Measurements from ENCODE around the gene TRPV3. TPM values are rescaled to one million over a fixed set of nuclear protein-coding genes. Genes with fewer than 3 reads are reported as not detected.

TRPV3 gene
- total and polyA plus RNA-seq, 4 donors = 0.04 to 0.38 (median 0.26) TPM

- no peak overlapping the region for H3K4me3 ChIP-seq (ENCODE audit: low read depth in 1 of 3, low read length in 3 of 3)
- DNase-seq (ENCODE audit: low spot score) = no peak
Observed at GRCh38 chr17:3590768-3591167, 33.2 kb upstream of the TRPV3 start.

More at GRCh38 chr17:3590768-3591167, 33.2 kb upstream of the TRPV3 start:
- Histone ChIP-seq H3K9ac (ENCODE audit: low read depth in 1 of 2, low read length in 2 of 2) (no peak overlapping the region), H3K4me1 (ENCODE audit: control insufficient read depth in 4 of 4, insufficient read depth in 4 of 4, low read length in 3 of 4) (no peaks in the 10 kb centered on the region), H3K9me3 (ENCODE audit: control insufficient read depth in 4 of 4, low read length in 3 of 4) (no peaks in the 10 kb centered on the region), H3K27me3 (ENCODE audit: control insufficient read depth in 4 of 4, insufficient read depth in 4 of 4, low read length in 3 of 4) (no peaks in the 10 kb centered on the region), H3K36me3 (ENCODE audit: control insufficient read depth in 4 of 4, insufficient read depth in 3 of 4, low read depth in 1 of 4, low read length in 3 of 4) (peaks cover 13 to 70% (median 30%) of the 10 kb centered on the region in 4 donors), H3K27ac (ENCODE audit: low read depth in 1 of 2, low read length in 2 of 2) (no peak overlapping the region)
- no peak for TF ChIP-seq GABPA (IDR thresholded peaks at IDR 0.05 in 1 of 2, conservative IDR thresholded peaks at IDR 0.05 in 1 of 2)
- TF ChIP-seq EGR1 (IDR thresholded peaks at IDR 0.05; ENCODE audit: low read depth in 2 of 2) = no peak
- no peak for TF ChIP-seq ATF3 (IDR thresholded peaks at IDR 0.05)
- TF ChIP-seq, protein P1, sequence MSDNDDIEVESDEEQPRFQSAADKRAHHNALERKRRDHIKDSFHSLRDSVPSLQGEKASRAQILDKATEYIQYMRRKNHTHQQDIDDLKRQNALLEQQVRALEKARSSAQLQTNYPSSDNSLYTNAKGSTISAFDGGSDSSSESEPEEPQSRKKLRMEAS (IDR thresholded peaks at IDR 0.05) = no peak
- TF ChIP-seq CTCF (IDR thresholded peaks at IDR 0.05; ENCODE audit: low read depth, low read length, missing input control) = no peak
- no peak for TF ChIP-seq HNF4A (conservative IDR thresholded peaks at IDR 0.05)
- no peak for TF ChIP-seq FOXA1 (IDR thresholded peaks at IDR 0.05)
- no peak for TF ChIP-seq RAD21 (IDR thresholded peaks at IDR 0.05)
- no peak for TF ChIP-seq NR2F2 (IDR thresholded peaks at IDR 0.05)
- no peak for TF ChIP-seq HNF4G (IDR thresholded peaks at IDR 0.05)
- no peak for TF ChIP-seq TAF1 (conservative IDR thresholded peaks at IDR 0.05)
- TF ChIP-seq REST (IDR thresholded peaks at IDR 0.05) = no peak
- TF ChIP-seq, protein P2, sequence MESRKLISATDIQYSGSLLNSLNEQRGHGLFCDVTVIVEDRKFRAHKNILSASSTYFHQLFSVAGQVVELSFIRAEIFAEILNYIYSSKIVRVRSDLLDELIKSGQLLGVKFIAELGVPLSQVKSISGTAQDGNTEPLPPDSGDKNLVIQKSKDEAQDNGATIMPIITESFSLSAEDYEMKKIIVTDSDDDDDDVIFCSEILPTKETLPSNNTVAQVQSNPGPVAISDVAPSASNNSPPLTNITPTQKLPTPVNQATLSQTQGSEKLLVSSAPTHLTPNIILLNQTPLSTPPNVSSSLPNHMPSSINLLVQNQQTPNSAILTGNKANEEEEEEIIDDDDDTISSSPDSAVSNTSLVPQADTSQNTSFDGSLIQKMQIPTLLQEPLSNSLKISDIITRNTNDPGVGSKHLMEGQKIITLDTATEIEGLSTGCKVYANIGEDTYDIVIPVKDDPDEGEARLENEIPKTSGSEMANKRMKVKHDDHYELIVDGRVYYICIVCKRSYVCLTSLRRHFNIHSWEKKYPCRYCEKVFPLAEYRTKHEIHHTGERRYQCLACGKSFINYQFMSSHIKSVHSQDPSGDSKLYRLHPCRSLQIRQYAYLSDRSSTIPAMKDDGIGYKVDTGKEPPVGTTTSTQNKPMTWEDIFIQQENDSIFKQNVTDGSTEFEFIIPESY (IDR thresholded peaks at IDR 0.05) = no peak
- TF ChIP-seq FOXA2 (IDR thresholded peaks at IDR 0.05) = no peak
- TF ChIP-seq YY1 (IDR thresholded peaks at IDR 0.05) = no peak
- 96% methylated on average over 15 of the region's 15 CpGs for WGBS
